ENCODE measurements around the gene GTF2F2.
"Not testable (repeated sequence)": the region's sequence is repeated elsewhere in the genome, so short reads cannot be mapped to it uniquely, and the experiment has no call there.

GTF2F2 gene

GRCh38 chr13:45292176-45292575 lies 171.9 kb downstream of the GTF2F2 start:
- Mint-ChIP-seq H3K9me3 (no peaks in the 10 kb centered on the region), H3K4me1 (ENCODE audit: low read depth) (no peaks in the 10 kb centered on the region)

GRCh38 chr13:45295536-45295935 lies 175.2 kb downstream of the GTF2F2 start:
- intact Hi-C loops (cut with micrococcal nuclease), result no loop called here
- Mint-ChIP-seq H3K27ac (no peak overlapping the region), H3K27me3 (peaks cover 7% of the 10 kb centered on the region), H3K4me3 (no peak overlapping the region), H3K36me3 (ENCODE audit: low read depth) (peaks cover 8% of the 10 kb centered on the region), H3K9me3 (no peaks in the 10 kb centered on the region), H3K4me1 (ENCODE audit: low read depth) (peaks cover 9% of the 10 kb centered on the region)

More at GRCh38 chr13:45292176-45292575, 171.9 kb downstream of the GTF2F2 start:
- H3K36me3 Mint-ChIP-seq (ENCODE audit: low read depth), result peaks cover 25% of the 10 kb centered on the region
- no peak overlapping the region for H3K4me3 Mint-ChIP-seq
- intact Hi-C loops (cut with micrococcal nuclease), result no loop called here
- H3K27me3 Mint-ChIP-seq, result no peaks in the 10 kb centered on the region
- H3K27ac Mint-ChIP-seq, result no peak overlapping the region

GRCh38 chr13:45296259-45296658 lies 175.9 kb downstream of the GTF2F2 start:
- no peak overlapping the region for H3K4me3 Mint-ChIP-seq
- H3K27ac Mint-ChIP-seq, result no peak overlapping the region
- H3K27me3 Mint-ChIP-seq, result peaks cover 14% of the 10 kb centered on the region
- intact Hi-C loops (cut with micrococcal nuclease), result no loop called here
- peaks cover 9% of the 10 kb centered on the region for H3K4me1 Mint-ChIP-seq (ENCODE audit: low read depth)
- H3K36me3 Mint-ChIP-seq (ENCODE audit: low read depth), result peaks cover 8% of the 10 kb centered on the region
- H3K9me3 Mint-ChIP-seq, result no peaks in the 10 kb centered on the region

GRCh38 chr13:45297456-45298205 lies 177.3 kb downstream of the GTF2F2 start:
- peaks cover 8% of the 10 kb centered on the region for H3K36me3 Mint-ChIP-seq (ENCODE audit: low read depth)
- H3K27ac Mint-ChIP-seq, result no peak overlapping the region
- H3K4me3 Mint-ChIP-seq, result no peak overlapping the region
- peaks cover 16% of the 10 kb centered on the region for H3K27me3 Mint-ChIP-seq
- H3K9me3 Mint-ChIP-seq, result no peaks in the 10 kb centered on the region
- intact Hi-C loops (cut with micrococcal nuclease), result no loop called here
- peaks cover 9% of the 10 kb centered on the region for H3K4me1 Mint-ChIP-seq (ENCODE audit: low read depth)

- no peak overlapping the region for H3K27ac Mint-ChIP-seq
- intact Hi-C loops (cut with micrococcal nuclease), result no loop called here
- H3K4me3 Mint-ChIP-seq, result no peak overlapping the region
- peaks cover 8% of the 10 kb centered on the region for H3K36me3 Mint-ChIP-seq (ENCODE audit: low read depth)
- H3K4me1 Mint-ChIP-seq (ENCODE audit: low read depth), result peaks cover 9% of the 10 kb centered on the region
- peaks cover 16% of the 10 kb centered on the region for H3K27me3 Mint-ChIP-seq
- H3K9me3 Mint-ChIP-seq, result no peaks in the 10 kb centered on the region
These were observed 177.8 kb downstream of the GTF2F2 start for GRCh38 chr13:45298206-45298505.

- H3K9me3 Mint-ChIP-seq; H3K4me1 Mint-ChIP-seq (ENCODE audit: low read depth); H3K4me3 Mint-ChIP-seq; H3K27ac Mint-ChIP-seq; H3K36me3 Mint-ChIP-seq (ENCODE audit: low read depth); intact Hi-C loops (cut with micrococcal nuclease): not testable (repeated sequence)
- H3K27me3 Mint-ChIP-seq, result peaks cover 16% of the 10 kb centered on the region
These were observed 178.2 kb downstream of the GTF2F2 start for GRCh38 chr13:45298550-45298949.

- Mint-ChIP-seq H3K4me3 (no peak overlapping the region), H3K36me3 (ENCODE audit: low read depth) (peaks cover 8% of the 10 kb centered on the region), H3K4me1 (ENCODE audit: low read depth) (peaks cover 9% of the 10 kb centered on the region), H3K27me3 (peaks cover 16% of the 10 kb centered on the region), H3K27ac (no peak overlapping the region), H3K9me3 (no peaks in the 10 kb centered on the region)
- intact Hi-C loops (cut with micrococcal nuclease), result no loop called here
These were observed 178.9 kb downstream of the GTF2F2 start for GRCh38 chr13:45299194-45299593.

- H3K4me1 Mint-ChIP-seq (ENCODE audit: low read depth), result peaks cover 9% of the 10 kb centered on the region
- H3K27ac Mint-ChIP-seq, result no peak overlapping the region
- intact Hi-C loops (cut with micrococcal nuclease), result no loop called here
These were observed 180.1 kb downstream of the GTF2F2 start for GRCh38 chr13:45300190-45300985.

GRCh38 chr13:45301263-45301662 lies 181.0 kb downstream of the GTF2F2 start:
- H3K27ac Mint-ChIP-seq, result no peak overlapping the region
- H3K4me3 Mint-ChIP-seq, result no peak overlapping the region
- peaks cover 9% of the 10 kb centered on the region for H3K4me1 Mint-ChIP-seq (ENCODE audit: low read depth)
- H3K9me3 Mint-ChIP-seq, result no peaks in the 10 kb centered on the region
- H3K27me3 Mint-ChIP-seq, result peaks cover 16% of the 10 kb centered on the region
- H3K36me3 Mint-ChIP-seq (ENCODE audit: low read depth), result peaks cover 8% of the 10 kb centered on the region
- intact Hi-C loops (cut with micrococcal nuclease), result no loop called here

More at GRCh38 chr13:45300190-45300985, 180.1 kb downstream of the GTF2F2 start:
- Mint-ChIP-seq H3K9me3 (no peaks in the 10 kb centered on the region), H3K4me3 (no peak overlapping the region), H3K27me3 (peaks cover 16% of the 10 kb centered on the region), H3K36me3 (ENCODE audit: low read depth) (peaks cover 8% of the 10 kb centered on the region)

- H3K4me3 Mint-ChIP-seq, result no peak overlapping the region
- no peaks in the 10 kb centered on the region for H3K9me3 Mint-ChIP-seq
- peaks cover 16% of the 10 kb centered on the region for H3K27me3 Mint-ChIP-seq
- H3K4me1 Mint-ChIP-seq (ENCODE audit: low read depth), result peaks cover 13% of the 10 kb centered on the region
- H3K27ac Mint-ChIP-seq, result no peak overlapping the region
- intact Hi-C loops (cut with micrococcal nuclease), result no loop called here
- no peaks in the 10 kb centered on the region for H3K36me3 Mint-ChIP-seq (ENCODE audit: low read depth)
These were observed 182.2 kb downstream of the GTF2F2 start for GRCh38 chr13:45302507-45302906.

GRCh38 chr13:45303026-45303425 lies 182.7 kb downstream of the GTF2F2 start:
- no peaks in the 10 kb centered on the region for H3K36me3 Mint-ChIP-seq (ENCODE audit: low read depth)
- peaks cover 8% of the 10 kb centered on the region for H3K4me1 Mint-ChIP-seq (ENCODE audit: low read depth)
- no peak overlapping the region for H3K4me3 Mint-ChIP-seq
- peaks cover 16% of the 10 kb centered on the region for H3K27me3 Mint-ChIP-seq
- intact Hi-C loops (cut with micrococcal nuclease), result no loop called here
- no peak overlapping the region for H3K27ac Mint-ChIP-seq
- H3K9me3 Mint-ChIP-seq, result no peaks in the 10 kb centered on the region

GRCh38 chr13:45303866-45304265 lies 183.6 kb downstream of the GTF2F2 start:
- Mint-ChIP-seq H3K4me1 (ENCODE audit: low read depth) (peaks cover 5% of the 10 kb centered on the region), H3K27me3 (peaks cover 15% of the 10 kb centered on the region), H3K36me3 (ENCODE audit: low read depth) (no peaks in the 10 kb centered on the region), H3K9me3 (no peaks in the 10 kb centered on the region), H3K4me3 (no peak overlapping the region), H3K27ac (no peak overlapping the region)
- intact Hi-C loops (cut with micrococcal nuclease), result no loop called here

- Mint-ChIP-seq H3K27ac (no peak overlapping the region), H3K9me3 (no peaks in the 10 kb centered on the region), H3K36me3 (ENCODE audit: low read depth) (no peaks in the 10 kb centered on the region), H3K4me3 (no peak overlapping the region), H3K4me1 (ENCODE audit: low read depth) (peaks cover 5% of the 10 kb centered on the region), H3K27me3 (peaks cover 10% of the 10 kb centered on the region)
- intact Hi-C loops (cut with micrococcal nuclease), result no loop called here
These were observed 184.8 kb downstream of the GTF2F2 start for GRCh38 chr13:45305079-45305478.

- H3K4me1 Mint-ChIP-seq (ENCODE audit: low read depth), result peaks cover 17% of the 10 kb centered on the region
- no peak overlapping the region for H3K4me3 Mint-ChIP-seq
- H3K27ac Mint-ChIP-seq, result no peak overlapping the region
- no peaks in the 10 kb centered on the region for H3K9me3 Mint-ChIP-seq
- H3K27me3 Mint-ChIP-seq, result peaks cover 18% of the 10 kb centered on the region
- intact Hi-C loops (cut with micrococcal nuclease), result no loop called here
- H3K36me3 Mint-ChIP-seq (ENCODE audit: low read depth), result no peaks in the 10 kb centered on the region
These were observed 186.7 kb downstream of the GTF2F2 start for GRCh38 chr13:45306966-45307365.

Measured in dendritic cell treated with granulocyte-macrophage colony-stimulating factor and Interleukin-4, amounts not matched to agents 40 ng/mL and 50 ng/mL, for 4 days (primary cell).